WTC11 (cell line): ENCODE results near the gene CCDC126. TPM values are rescaled to one million over a fixed set of nuclear protein-coding genes. Genes with fewer than 3 reads are reported as not detected.

Experiments used
- ATAC-seq: fragments of 200-7000 bp; cut with Tn5 transposase; 2 replicates; pipeline ENCODE4 v1.10.0; 2021; ENCODE audit warnings: mild to moderate bottlenecking, moderate library complexity
- CTCF ChIA-PET: fragments of 300-600 bp; sonication (Branson Sonifier 250); formaldehyde crosslinking; loops from one replicate; lab custom pipeline; 2021; ENCODE audit warnings: antibody characterized with exemption; lab: Charles Lee
- POLR2A ChIA-PET: fragments of 350-600 bp; sonication (Branson Sonifier 250); formaldehyde crosslinking; loops from one replicate; lab custom pipeline; 2021; ENCODE audit warnings: antibody characterized with exemption; lab: Charles Lee
- DNase-seq: peaks from one replicate; pipeline ENCODE4 v3.0.0; 2021; ENCODE audit warnings: low spot score
- H3K27ac Mint-ChIP-seq: 2 replicates; pipeline ENCODE4 v1.8.0; 2021; ENCODE audit warnings: mixed read lengths
- H3K27me3 Mint-ChIP-seq: 2 replicates; pipeline ENCODE4 v1.8.0; 2021; ENCODE audit warnings: low read depth, mild to moderate bottlenecking, moderate library complexity, mixed read lengths
- H3K36me3 Mint-ChIP-seq: 2 replicates; pipeline ENCODE4 v1.8.0; 2021; ENCODE audit warnings: mixed read lengths
- H3K4me1 Mint-ChIP-seq: 2 replicates; pipeline ENCODE4 v1.8.0; 2022; ENCODE audit warnings: mixed read lengths
- H3K4me3 Mint-ChIP-seq: 2 replicates; pipeline ENCODE4 v1.8.0; 2021; ENCODE audit warnings: mild to moderate bottlenecking, moderate library complexity, mixed read lengths
- H3K9me3 Mint-ChIP-seq: 2 replicates; pipeline ENCODE4 v1.8.0; 2021; ENCODE audit warnings: mixed read lengths
- ARID4B ChIP-seq: sonication (generic); formaldehyde crosslinking; IDR thresholded peaks from 2 replicates; pipeline ENCODE4 v1.8.0; 2023; ENCODE audit warnings: missing genetic modification reagents, mild to moderate bottlenecking, borderline replicate concordance
- E2F1 ChIP-seq: sonication (generic); formaldehyde crosslinking; IDR thresholded peaks from 2 replicates; pipeline ENCODE4 v1.8.0; 2022; ENCODE audit warnings: mild to moderate bottlenecking, missing genetic modification reagents
- E2F4 ChIP-seq: sonication (generic); formaldehyde crosslinking; IDR thresholded peaks from 2 replicates; pipeline ENCODE4 v1.8.1; 2022; ENCODE audit warnings: low read depth, mild to moderate bottlenecking, moderate library complexity, missing genetic modification reagents, borderline replicate concordance
- E2F5 ChIP-seq: sonication (generic); formaldehyde crosslinking; IDR thresholded peaks from 2 replicates; pipeline ENCODE4 v1.8.1; 2022; ENCODE audit warnings: mild to moderate bottlenecking, moderate library complexity, missing genetic modification reagents
- ELF4 ChIP-seq: sonication (generic); formaldehyde crosslinking; IDR thresholded peaks from 2 replicates; pipeline ENCODE4 v1.8.1; 2022; ENCODE audit warnings: low read depth, mild to moderate bottlenecking, moderate library complexity, missing genetic modification reagents
- GRHL2 ChIP-seq: fragments of 250-450 bp; sonication (Bioruptor Pico); IDR thresholded peaks from 2 replicates; pipeline ENCODE4 v1.8.0; 2022; ENCODE audit warnings: mild to moderate bottlenecking, moderate library complexity; ENCODE audit not compliant: insufficient replicate concordance, severe bottlenecking
- MAX ChIP-seq: sonication (generic); formaldehyde crosslinking; IDR thresholded peaks from 2 replicates; pipeline ENCODE4 v1.8.0; 2022; ENCODE audit warnings: mild to moderate bottlenecking, missing genetic modification reagents
- MXD4 ChIP-seq: fragments of 250-450 bp; sonication (Bioruptor Pico); IDR thresholded peaks from 2 replicates; pipeline ENCODE4 v1.8.0; 2021; ENCODE audit warnings: mild to moderate bottlenecking, moderate library complexity, borderline replicate concordance
- NR3C1 ChIP-seq: sonication (generic); formaldehyde crosslinking; conservative IDR thresholded peaks from 2 replicates; pipeline ENCODE4 v1.8.1; 2023; ENCODE audit warnings: low read depth, mild to moderate bottlenecking, missing genetic modification reagents
- OVOL2 ChIP-seq: fragments of 250-450 bp; sonication (Bioruptor Pico); IDR thresholded peaks from 2 replicates; pipeline ENCODE4 v1.9.0; 2021; ENCODE audit warnings: mild to moderate bottlenecking, borderline replicate concordance
- RELA ChIP-seq: sonication (generic); formaldehyde crosslinking; IDR thresholded peaks from 2 replicates; pipeline ENCODE4 v1.8.1; 2022; ENCODE audit warnings: missing genetic modification reagents, mild to moderate bottlenecking, borderline replicate concordance
- SMAD4 ChIP-seq: sonication (generic); formaldehyde crosslinking; IDR thresholded peaks from 2 replicates; pipeline ENCODE4 v1.8.0; 2022; ENCODE audit warnings: mild to moderate bottlenecking, missing genetic modification reagents
- SP1 ChIP-seq: sonication (generic); formaldehyde crosslinking; conservative IDR thresholded peaks from 2 replicates; pipeline ENCODE4 v1.8.1; 2022; ENCODE audit warnings: missing genetic modification reagents
- TCF7 ChIP-seq: sonication (generic); formaldehyde crosslinking; IDR thresholded peaks from 2 replicates; pipeline ENCODE4 v1.8.0; 2022; ENCODE audit warnings: mild to moderate bottlenecking, low read depth, missing genetic modification reagents, moderate library complexity
- ZBTB21 ChIP-seq: sonication (generic); formaldehyde crosslinking; IDR thresholded peaks from 2 replicates; pipeline ENCODE4 v1.8.1; 2023; ENCODE audit warnings: mild to moderate bottlenecking, missing genetic modification reagents, borderline replicate concordance
- ZBTB43 ChIP-seq: sonication (generic); formaldehyde crosslinking; IDR thresholded peaks from 2 replicates; pipeline ENCODE4 v1.8.1; 2023; ENCODE audit warnings: mild to moderate bottlenecking, missing genetic modification reagents
- ZNF138 ChIP-seq: sonication (generic); formaldehyde crosslinking; conservative IDR thresholded peaks from 2 replicates; pipeline ENCODE4 v1.8.1; 2022; ENCODE audit warnings: mild to moderate bottlenecking, moderate library complexity, missing genetic modification reagents
- total RNA-seq: library from RNA; stranded (reverse); gene quantifications from 3 replicates; pipeline ENCODE4 v1.2.3, GENCODE V29; 2021
- TF ChIP-seq, protein P1 (sequence below): sonication (generic); formaldehyde crosslinking; IDR thresholded peaks from 2 replicates; pipeline ENCODE4 v1.8.1; 2023; ENCODE audit warnings: mild to moderate bottlenecking, missing genetic modification reagents, moderate library complexity
- TF ChIP-seq, protein P2 (sequence below): fragments of 250-450 bp; sonication (Bioruptor Pico); IDR thresholded peaks from 2 replicates; pipeline ENCODE4 v1.9.0; 2021; ENCODE audit warnings: moderate library complexity, mild to moderate bottlenecking, inconsistent platforms, borderline replicate concordance
- TF ChIP-seq, protein P3 (sequence below): sonication (generic); formaldehyde crosslinking; IDR thresholded peaks from 2 replicates; pipeline ENCODE4 v1.8.1; 2022; ENCODE audit warnings: mild to moderate bottlenecking, missing genetic modification reagents, moderate library complexity, borderline replicate concordance

The CCDC126 gene
- total RNA-seq, 1 experiment from 2014 or later = 5.1 TPM

- DNase-seq = peak; percentile 94
- 0 out of 2 replicates have a peak, but pooled peaks cover 6% of the 10 kb centered on the region for H3K9me3 Mint-ChIP-seq
- peak within 1 kb of the TSS; percentile 91 for H3K27ac Mint-ChIP-seq
- CTCF ChIA-PET = interaction anchor here (0.6 to 4.2 kb wide), 9 partner anchors 11 to 259 kb away, joined by 3 to 28 read pairs (median 4); no protein-coding TSS in a partner anchor
- POLR2A ChIA-PET = interaction anchor here (1.0 to 2.1 kb wide), 3 partner anchors 17 to 109 kb away, joined by 3 to 8 read pairs (median 4); partner anchors contain the start of gene CCDC126
- peak within 1 kb of the TSS; percentile 86 for H3K4me3 Mint-ChIP-seq
- H3K4me1 Mint-ChIP-seq = peaks cover 18% of the 10 kb centered on the region
- H3K27me3 Mint-ChIP-seq = peaks cover 21% of the 10 kb centered on the region
- H3K36me3 Mint-ChIP-seq = peaks cover 5% of the 10 kb centered on the region; the same call in 1 of the 2 replicates
- peak; percentile 94 for ATAC-seq
- TF ChIP-seq TCF7 = peak; percentile 56; the same call in 1 of the 2 replicates
- TF ChIP-seq GRHL2 (CRISPR knock-in tag) = no peak
- TF ChIP-seq E2F1 (CRISPR knock-in tag) = peak; percentile 97
- peak; percentile 74; the same call in 1 of the 2 replicates for TF ChIP-seq E2F4 (CRISPR knock-in tag)
- peak; percentile 88 for TF ChIP-seq ZBTB21
- TF ChIP-seq MAX (CRISPR knock-in tag) = peak; percentile 98
- TF ChIP-seq ARID4B (CRISPR knock-in tag) = peak; percentile 91; the same call in 1 of the 2 replicates
- peak; percentile 96 for TF ChIP-seq ZNF138 (CRISPR knock-in tag)
- TF ChIP-seq ELF4 (CRISPR knock-in tag) = 0 out of 2 replicates have a peak, but pooled peaks have one; percentile 60
- TF ChIP-seq, protein P1, sequence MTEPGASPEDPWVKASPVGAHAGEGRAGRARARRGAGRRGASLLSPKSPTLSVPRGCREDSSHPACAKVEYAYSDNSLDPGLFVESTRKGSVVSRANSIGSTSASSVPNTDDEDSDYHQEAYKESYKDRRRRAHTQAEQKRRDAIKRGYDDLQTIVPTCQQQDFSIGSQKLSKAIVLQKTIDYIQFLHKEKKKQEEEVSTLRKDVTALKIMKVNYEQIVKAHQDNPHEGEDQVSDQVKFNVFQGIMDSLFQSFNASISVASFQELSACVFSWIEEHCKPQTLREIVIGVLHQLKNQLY = no peak
- peak; percentile 88; the same call in 1 of the 2 replicates for TF ChIP-seq NR3C1 (CRISPR knock-in tag)
- peak; percentile 66 for TF ChIP-seq SP1 (CRISPR knock-in tag)
- TF ChIP-seq, protein P2, sequence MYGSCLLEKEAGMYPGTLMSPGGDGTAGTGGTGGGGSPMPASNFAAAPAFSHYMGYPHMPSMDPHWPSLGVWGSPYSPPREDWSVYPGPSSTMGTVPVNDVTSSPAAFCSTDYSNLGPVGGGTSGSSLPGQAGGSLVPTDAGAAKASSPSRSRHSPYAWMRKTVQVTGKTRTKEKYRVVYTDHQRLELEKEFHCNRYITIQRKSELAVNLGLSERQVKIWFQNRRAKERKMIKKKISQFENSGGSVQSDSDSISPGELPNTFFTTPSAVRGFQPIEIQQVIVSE (CRISPR knock-in tag) = no peak
- TF ChIP-seq E2F5 (CRISPR knock-in tag) = peak; percentile 95
- peak; percentile 97 for TF ChIP-seq ZBTB43 (CRISPR knock-in tag)
- 0 out of 2 replicates have a peak, but pooled peaks have one; percentile 73 for TF ChIP-seq SMAD4 (CRISPR knock-in tag)
- TF ChIP-seq RELA = peak; percentile 93; the same call in 1 of the 2 replicates
- TF ChIP-seq MXD4 (CRISPR knock-in tag) = no peak
- TF ChIP-seq, protein P3, sequence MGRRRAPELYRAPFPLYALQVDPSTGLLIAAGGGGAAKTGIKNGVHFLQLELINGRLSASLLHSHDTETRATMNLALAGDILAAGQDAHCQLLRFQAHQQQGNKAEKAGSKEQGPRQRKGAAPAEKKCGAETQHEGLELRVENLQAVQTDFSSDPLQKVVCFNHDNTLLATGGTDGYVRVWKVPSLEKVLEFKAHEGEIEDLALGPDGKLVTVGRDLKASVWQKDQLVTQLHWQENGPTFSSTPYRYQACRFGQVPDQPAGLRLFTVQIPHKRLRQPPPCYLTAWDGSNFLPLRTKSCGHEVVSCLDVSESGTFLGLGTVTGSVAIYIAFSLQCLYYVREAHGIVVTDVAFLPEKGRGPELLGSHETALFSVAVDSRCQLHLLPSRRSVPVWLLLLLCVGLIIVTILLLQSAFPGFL (CRISPR knock-in tag) = no peak; the same call in 1 of the 2 replicates
- TF ChIP-seq OVOL2 (CRISPR knock-in tag) = no peak
Observed at GRCh38 chr7:23679898-23680413, 82.8 kb downstream of the CCDC126 start, which contains the start of gene FAM221A. FAM221A (plus strand) TSS chr7:23680199; CDS start chr7:23680219, 20 bp downstream.
